Suppressor macrophage treated with lipopolysaccharide for 1 hour (primary cell): Measurements from ENCODE around the gene FGFRL1.
"Not testable (repeated sequence)": the region's sequence is repeated elsewhere in the genome, so short reads cannot be mapped to it uniquely, and the experiment has no call there.

Source experiments
- DNase-seq, 3 donors: peaks; one replicate each; pipeline ENCODE4 v3.0.0-alpha.2; 2020 to 2022

FGFRL1 gene

GRCh38 chr4:993111-994029 is 18.1 kb upstream of the FGFRL1 start, which contains the start of gene SLC26A1:
TSS of gene SLC26A1 (minus strand) at chr4:993404. CDS start at chr4:991703, 1,701 bp downstream.
- DNase-seq: no peak

- peak in 1 of 3 donors; percentile 13 for DNase-seq
These were observed 16.0 kb upstream of the FGFRL1 start for GRCh38 chr4:995311-996026.

- DNase-seq: no peak
These were observed 15.1 kb upstream of the FGFRL1 start for GRCh38 chr4:996030-996996.

- no peak for DNase-seq
These were observed 14.4 kb upstream of the FGFRL1 start for GRCh38 chr4:996997-997374.

GRCh38 chr4:997375-998071 is 13.9 kb upstream of the FGFRL1 start:
- DNase-seq: peak in 2 of 3 donors; percentile 35 to 68

GRCh38 chr4:998096-998691 is 13.2 kb upstream of the FGFRL1 start:
- DNase-seq: no peak

GRCh38 chr4:999240-999863 is 12.1 kb upstream of the FGFRL1 start:
- not testable (repeated sequence) for DNase-seq

GRCh38 chr4:999882-1000425 is 11.5 kb upstream of the FGFRL1 start:
- DNase-seq: no peak

- no peak for DNase-seq
These were observed 10.7 kb upstream of the FGFRL1 start for GRCh38 chr4:1000686-1001260.

- no peak for DNase-seq
These were observed 9.8 kb upstream of the FGFRL1 start for GRCh38 chr4:1001561-1002130.

- DNase-seq: peak in 1 of 3 donors; percentile 22
These were observed 9.2 kb upstream of the FGFRL1 start for GRCh38 chr4:1002131-1002630.

GRCh38 chr4:1002631-1003251 is 8.7 kb upstream of the FGFRL1 start:
- DNase-seq: no peak

GRCh38 chr4:1003271-1004070 is 8.0 kb upstream of the FGFRL1 start:
- no peak for DNase-seq

- DNase-seq: no peak
These were observed 7.4 kb upstream of the FGFRL1 start for GRCh38 chr4:1004071-1004418.

- DNase-seq: no peak
These were observed 6.6 kb upstream of the FGFRL1 start for GRCh38 chr4:1004557-1005485.

GRCh38 chr4:1006856-1007255 is 4.6 kb upstream of the FGFRL1 start:
- peak in 1 of 3 donors; percentile 14 for DNase-seq

- DNase-seq: peak; percentile 20 to 27 (median 21)
These were observed 2.4 kb upstream of the FGFRL1 start for GRCh38 chr4:1008840-1009541.
